CD1c-positive myeloid dendritic cell (primary cell): ENCODE data around the gene EPS8L1.
A peak's percentile ranks its signal among the peaks of the same experiment; 100 is the strongest.
"Not testable (repeated sequence)": the region's sequence is repeated elsewhere in the genome, so short reads cannot be mapped to it uniquely, and the experiment has no call there.

Experiments used
- DNase-seq: peaks from one replicate; pipeline ENCODE4 v3.0.0-alpha.2; 2016; ENCODE audit errors: extremely low spot score

EPS8L1 gene

DNA sequence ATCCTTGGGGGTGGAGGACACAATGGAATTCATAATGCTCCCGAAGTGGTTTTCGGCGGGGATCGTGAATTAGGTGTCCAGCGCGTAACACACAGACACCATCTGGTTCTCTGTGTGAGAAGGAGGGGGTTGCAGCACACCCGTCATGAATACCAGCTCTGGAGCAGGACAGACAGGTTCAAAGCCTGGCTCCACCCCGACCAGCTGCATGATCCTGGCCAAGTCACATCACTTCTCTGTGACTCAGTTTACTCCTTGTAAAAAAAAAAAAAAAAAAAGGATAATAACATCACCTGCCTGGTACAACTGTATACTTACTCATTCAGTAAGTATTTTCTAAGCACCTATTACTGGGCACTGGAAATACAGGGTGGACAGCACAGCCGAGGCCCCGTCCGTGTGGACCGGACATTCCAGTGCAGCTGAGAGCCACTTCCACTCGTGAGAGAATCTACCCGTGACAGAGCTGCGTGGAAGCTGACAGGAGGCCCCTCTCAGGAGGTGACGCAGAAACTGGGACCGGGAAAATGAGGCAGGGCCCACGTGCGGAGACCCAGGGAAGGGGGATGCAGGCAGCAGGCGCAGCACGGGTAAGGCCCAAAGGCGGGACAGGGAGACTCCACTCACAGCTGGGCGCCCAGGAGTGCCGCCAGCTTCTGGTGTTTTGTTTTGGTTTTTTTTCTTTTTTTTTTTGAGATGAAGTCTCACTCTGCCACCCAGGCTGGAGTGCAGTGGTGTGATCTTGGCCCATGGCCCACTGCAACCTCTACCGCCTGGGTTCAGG, 24.7 kb upstream of the EPS8L1 start:
- no peak for DNase-seq

DNA sequence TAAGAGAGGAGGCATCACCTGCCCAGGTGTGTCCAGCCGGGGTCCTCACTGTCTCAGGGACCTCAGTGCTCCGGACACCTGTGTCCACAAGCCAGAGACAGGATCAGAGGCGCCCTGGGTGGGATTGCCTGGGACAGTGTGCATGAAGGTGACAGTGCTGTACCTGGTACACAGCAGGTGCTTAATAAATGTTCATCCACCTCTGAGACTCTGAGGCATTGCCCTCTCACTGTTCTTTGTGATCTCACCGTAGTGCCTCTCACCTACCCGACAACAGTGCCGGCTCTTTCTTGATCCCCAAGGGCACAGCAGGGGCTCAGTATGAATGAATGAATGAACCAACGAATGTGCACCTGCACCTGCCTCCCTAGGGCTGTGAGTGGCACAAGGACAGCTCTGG, 21.9 kb upstream of the EPS8L1 start:
- DNase-seq, result no peak

DNA sequence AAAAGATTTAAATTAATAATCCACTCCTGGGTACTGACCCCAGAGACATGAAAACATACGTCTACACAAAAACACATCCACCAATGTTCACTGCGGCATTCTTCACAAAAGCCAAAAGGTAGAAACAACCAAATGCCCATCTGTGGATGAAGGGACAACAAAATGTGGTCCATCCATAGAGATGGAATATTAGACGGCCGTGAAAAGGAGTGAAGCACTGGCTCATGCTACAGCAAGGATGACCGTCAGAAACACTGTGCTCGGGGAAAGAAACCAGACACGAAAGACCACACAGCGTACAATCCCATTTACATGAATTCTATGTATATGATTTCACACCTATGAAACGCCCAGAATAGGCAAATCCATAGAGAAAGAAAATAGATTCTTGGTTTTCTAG, 18.8 kb upstream of the EPS8L1 start:
- no peak for DNase-seq

DNA sequence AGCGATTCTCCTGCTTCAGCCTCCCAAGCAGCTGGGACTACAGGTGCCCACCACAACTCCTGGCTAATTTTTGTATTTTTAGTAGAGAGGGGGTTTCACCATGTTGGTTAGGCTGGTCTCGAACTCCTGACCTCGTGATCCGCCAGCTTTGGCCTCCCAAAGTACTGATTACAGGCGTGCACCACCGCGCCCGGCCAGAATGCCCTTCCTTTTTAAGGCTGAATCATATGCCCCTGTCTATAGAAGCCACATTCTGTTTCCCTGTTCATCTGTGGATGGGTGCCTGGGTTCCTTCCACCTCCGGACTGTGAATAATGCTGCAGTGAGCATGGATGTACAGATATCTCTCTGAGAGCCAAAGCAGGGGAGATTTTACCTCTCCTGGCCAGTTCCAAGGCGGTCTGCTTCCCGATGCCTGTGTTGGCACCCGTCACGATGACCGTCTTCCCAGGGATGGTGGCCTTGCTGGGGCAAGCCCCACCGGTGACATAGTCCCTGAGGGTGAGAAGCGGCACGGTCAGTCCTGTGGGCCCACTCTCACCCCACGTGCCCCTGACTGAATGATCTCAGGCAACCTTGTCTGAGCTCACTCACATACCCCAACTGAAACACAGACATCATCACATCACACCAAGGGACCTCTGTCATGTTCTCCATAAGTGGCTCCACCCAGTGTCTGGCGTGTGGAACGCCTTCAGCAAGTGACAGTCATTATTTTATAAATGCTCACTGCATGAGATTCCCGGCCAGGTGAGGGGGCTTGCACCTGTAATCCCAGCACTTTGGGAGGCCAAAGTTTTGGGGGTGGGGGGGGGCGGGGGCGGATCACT, 16.7 kb upstream of the EPS8L1 start:
- DNase-seq, result no peak

GRCh38 chr19:55060287-55060686, 15.4 kb upstream of the EPS8L1 start:
- not testable (repeated sequence) for DNase-seq

DNA sequence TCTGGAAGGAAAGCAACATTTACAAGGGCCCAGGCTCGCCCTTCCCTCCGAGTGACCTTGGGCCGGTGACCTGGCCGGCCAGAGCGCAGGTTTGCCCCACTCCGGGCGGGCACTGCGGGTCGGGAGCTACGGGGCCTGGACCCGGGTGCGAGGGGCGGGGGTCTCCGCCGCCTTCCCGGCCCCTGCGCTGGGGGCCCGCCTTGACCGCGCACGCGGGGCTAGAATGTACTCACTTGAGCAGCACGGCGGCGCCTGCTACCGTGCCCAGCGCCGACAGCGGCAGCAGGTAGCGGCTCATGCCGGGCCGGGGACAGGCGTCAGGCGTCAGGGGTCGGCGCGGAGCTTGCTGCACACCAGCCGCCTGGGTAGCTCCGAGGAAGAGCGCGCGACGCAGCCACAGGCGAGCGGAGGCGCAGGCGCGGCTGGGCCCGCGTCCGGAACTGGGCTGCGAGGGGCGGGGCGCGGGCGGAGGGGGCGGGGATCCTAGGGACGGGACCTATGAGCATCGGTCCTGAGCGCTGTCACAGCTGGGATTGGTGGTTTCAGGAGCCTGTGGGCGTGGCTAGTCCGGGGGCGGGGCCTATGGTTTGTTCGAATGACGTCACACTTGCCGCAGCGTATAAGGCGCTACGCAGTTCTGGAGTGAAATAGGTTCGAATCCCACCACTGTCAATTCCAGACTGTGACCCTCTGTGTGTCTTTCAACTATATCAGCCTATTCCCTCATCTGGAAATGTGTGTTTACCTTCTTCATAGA, 12.8 kb upstream of the EPS8L1 start, which contains the start of gene RDH13:
RDH13 (minus strand) TSS at position 414 of the 757 bp plus-strand sequence; CDS start at position 298, 116 bp downstream.
- peak; percentile 98 for DNase-seq

DNA sequence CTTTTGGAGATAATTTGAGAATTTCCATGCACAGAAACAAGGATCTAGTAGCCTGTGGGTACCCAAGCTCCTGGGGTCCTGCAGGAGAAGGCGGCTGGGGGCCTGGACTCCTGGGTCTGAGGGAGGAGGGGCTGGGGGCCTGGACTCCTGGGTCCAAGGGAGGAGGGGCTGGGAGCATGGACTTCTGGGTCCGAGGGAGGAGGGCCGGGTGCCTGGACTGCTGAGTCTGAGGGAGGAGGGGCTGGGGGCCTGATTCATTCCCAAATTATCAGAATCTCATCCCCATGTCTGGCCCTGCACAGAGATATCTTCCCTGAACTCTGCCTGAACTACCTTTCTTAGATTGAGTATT, 12.2 kb upstream of the EPS8L1 start:
- no peak for DNase-seq

DNA sequence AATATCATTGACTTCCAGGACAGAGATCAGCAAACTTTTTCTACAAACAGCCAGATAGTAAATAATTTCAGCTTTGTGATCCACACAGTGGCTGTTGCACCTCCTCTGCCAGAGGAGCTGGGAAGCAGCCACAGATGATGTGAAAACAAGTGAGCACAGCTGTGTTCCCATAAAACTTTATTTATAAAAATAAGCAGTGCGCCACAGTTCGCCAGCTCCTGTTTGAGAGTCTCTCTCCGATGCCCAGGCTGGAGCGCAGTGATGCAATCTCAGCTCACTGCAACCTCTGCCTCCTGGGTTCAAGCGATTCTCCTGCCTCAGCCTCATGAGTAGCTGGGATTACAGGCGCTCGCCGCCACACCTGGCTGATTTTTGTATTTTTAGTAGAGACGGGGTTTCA, 10.2 kb upstream of the EPS8L1 start:
- DNase-seq, result not testable (repeated sequence)

DNA sequence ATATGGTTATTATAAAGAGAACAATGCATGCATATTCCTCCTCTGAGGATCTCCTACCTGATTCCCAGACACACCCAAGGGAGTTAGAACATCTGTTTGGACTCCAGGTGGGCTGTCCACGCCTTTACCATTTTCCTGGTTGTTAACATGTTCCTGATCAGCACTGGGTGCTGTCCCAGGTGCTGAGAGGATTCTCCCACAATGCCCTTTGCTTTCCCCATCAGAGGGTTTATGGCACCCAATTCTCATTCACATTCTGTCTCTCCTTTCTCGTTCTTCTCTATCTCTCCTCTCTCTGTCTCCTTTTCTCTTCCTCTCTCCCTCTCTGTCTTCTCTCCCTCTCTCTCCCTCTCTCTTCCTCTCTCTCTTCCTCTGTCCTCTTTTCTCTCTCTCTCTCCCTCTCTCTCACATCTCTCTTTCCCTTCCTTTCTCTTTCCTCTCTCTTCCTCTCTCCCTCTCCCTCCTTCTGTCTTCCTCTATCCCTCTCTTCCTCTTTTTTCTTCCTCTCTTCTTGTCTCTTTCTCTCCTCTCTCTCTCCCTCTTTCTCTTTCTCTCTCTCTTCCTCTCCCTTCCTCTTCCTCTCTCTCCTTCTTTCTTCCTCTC, 9.5 kb upstream of the EPS8L1 start:
- no peak for DNase-seq

- DNase-seq, result no peak
Measured at GRCh38 chr19:55067869-55068268, 7.8 kb upstream of the EPS8L1 start.

DNA sequence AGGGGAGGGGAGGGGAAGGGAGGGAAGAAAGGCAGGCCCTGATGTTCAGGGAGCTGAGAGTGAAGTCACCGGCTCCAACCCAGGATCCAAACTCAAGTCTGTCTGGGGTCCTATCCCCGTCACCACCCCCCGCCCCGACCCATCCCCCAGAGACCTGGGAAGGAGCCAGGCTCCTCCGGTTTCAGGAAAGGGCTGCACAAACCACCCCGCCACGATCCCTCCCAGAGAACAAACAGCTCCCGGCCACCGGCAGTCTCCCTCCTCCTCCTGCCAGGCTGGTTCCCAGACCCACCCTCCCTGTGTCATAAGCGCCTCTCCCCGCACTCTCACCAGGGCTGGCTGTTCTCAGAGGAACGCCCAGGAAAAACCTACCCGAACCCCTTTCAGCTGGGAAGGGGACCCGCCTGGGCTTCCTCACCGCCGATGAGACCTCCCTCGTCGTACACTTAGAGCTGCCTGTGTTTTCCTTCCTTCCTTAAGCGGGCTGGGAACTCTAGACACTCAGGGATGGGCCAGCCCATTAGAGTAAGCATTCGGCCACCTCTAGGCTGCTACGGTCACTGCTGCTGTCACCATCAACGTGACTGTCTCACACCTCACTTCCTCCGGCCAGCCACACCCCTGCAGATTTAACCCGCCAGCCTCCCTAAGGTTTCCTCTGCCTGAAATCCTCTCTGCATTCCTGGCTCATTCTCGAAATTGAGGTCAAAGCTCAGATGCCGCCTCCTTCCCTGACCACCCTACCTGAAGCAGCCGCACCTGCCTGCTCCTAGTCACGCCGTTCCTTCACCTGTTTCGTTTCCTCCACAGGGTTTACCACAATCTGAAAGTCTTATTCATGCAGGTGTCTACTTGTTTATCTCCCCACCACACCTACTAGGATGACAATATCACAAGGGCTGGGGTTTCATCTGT, 6.5 kb upstream of the EPS8L1 start:
- peak; percentile 51 for DNase-seq

DNA sequence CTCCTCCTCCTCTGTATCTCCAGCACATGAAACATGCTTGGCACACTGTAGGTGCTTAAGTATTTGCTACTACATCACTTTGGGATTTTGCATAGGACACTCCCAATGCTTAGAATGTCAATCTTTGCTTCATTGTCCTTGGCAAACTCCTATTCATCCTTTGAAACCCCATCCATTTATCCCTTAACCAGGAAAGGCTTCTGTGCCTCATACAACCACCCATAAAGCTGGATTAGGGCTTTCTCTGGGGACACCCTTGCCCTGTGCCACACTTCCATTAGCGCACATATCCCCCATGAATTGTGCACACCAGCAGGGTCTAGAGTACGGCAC, 5.8 kb upstream of the EPS8L1 start:
- DNase-seq, result no peak

GRCh38 chr19:55070466-55071128, 5.1 kb upstream of the EPS8L1 start:
- DNase-seq, result no peak

GRCh38 chr19:55071129-55071502, 4.6 kb upstream of the EPS8L1 start:
- DNase-seq, result peak; percentile 42

- DNase-seq, result no peak
Measured at GRCh38 chr19:55071913-55072312, 3.8 kb upstream of the EPS8L1 start.

GRCh38 chr19:55076321-55076720, 652 bp downstream of the EPS8L1 start:
- no peak for DNase-seq

DNA sequence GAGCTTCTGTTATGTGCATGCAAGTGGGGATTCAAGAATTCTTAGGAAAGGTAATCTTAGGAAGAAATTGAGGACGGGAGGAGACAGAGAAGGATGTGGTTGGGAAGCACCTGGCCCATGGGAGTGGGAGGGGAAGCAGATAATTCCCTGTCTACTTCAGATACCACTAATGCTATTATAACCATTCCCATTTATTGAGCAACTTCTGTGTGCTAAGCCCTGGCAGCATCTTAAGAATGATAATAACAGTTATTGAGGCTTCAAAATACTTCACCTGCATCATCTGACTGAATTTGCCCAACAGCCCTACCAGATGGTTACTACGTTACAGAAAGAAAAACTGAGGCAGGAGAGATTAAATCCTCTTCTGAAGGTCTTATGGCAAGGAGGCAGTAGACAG, 1.4 kb downstream of the EPS8L1 start:
- DNase-seq, result no peak

DNA sequence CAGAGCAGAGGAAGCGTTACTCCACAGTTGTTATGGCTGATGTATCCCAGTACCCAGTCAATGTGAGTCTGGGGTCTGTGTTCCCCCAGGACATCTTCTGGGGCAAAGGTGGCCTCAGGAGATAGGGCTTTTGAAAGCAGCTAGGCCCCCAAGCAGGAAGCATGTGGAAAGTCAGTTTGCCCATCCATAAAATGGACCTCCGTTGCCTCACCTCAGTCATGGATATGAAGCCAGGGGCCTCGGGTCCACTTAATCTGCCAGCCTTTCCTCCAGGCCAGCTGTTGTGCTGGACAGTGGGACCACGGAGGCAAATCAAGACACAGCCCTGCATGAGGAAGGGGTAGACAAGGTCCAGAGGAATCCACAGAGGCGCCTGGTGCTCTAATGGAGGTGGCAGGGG, 3.3 kb downstream of the EPS8L1 start:
- DNase-seq, result no peak

DNA sequence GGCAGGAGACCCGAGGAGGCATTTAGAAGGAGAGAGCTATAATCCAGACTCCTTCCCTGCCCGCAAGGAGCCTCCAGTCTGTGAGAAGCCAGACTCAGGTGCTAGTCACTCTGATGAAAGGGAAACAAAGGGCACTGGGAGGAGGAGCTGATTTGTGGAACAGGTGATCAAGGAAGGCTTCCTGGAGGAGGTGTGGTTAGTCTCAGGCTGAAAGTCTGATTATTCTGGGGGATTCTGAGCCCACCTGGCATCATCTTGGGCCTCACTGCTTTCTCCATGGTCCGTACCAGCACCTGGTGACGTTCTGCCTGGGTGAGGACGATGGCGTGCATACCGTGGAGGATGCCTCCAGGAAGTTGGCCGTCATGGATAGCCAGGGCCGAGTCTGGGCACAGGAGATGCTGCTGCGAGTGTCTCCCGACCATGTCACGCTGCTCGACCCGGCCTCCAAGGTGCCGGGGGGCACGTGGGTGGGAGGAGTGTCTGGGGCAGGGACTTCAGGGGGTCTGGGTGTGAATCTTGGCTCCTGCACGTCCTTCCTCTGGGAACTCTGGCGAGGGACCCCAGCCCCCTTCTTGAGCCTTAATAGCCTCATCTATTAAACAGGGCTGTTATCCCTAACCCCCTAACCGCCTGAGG, 3.9 kb downstream of the EPS8L1 start:
- no peak for DNase-seq
